Prostate gland (tissue), 2 donors: ENCODE measurements around the gene EXD3.

Experiments
- POLR2A ChIP-seq: fragments of 450-650 bp; IDR thresholded peaks from one replicate; pipeline ENCODE4 v1.6.1; 2016; ENCODE audit warnings: antibody characterized with exemption, mild to moderate bottlenecking
- POLR2AphosphoS5 ChIP-seq: sonication (generic); formaldehyde crosslinking; IDR thresholded peaks from one replicate; pipeline ENCODE4 v1.6.1; 2017; ENCODE audit warnings: antibody characterized with exemption
- TF ChIP-seq, protein P1 (sequence below), 4 experiments: fragments of 200-600 bp in 2 of 4; fragments of 450-650 bp in 2 of 4; sonication (generic) in 2 of 4; IDR thresholded peaks; 1 replicate in 3 of 4; 2 replicates in 1 of 4; pipeline ENCODE4 v1.5.1; 2016 to 2019; ENCODE audit warnings: antibody characterized with exemption in 4 of 4, mild to moderate bottlenecking in 2 of 4, moderate library complexity in 2 of 4

DNA sequence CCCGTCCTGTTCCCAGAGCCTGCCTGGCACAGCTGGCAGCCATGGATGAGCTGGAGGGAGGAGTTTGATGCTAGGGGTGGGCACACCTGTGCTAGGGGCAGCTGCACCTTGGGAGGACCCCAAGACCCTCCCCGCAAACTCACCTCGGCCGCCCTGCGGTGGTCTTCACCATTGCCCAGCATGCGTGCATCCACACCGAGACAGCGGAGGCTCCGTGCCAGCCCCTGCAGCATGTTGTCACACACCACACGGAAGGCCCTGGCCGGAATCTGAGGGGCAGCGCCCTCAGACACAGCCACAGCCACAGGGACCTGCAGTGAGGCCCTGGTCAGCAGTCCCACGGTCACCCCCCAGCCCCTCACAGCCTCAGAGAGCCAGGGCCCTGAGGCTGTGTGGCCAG, 75.0 kb downstream of the EXD3 start:
- TF ChIP-seq, protein P1, sequence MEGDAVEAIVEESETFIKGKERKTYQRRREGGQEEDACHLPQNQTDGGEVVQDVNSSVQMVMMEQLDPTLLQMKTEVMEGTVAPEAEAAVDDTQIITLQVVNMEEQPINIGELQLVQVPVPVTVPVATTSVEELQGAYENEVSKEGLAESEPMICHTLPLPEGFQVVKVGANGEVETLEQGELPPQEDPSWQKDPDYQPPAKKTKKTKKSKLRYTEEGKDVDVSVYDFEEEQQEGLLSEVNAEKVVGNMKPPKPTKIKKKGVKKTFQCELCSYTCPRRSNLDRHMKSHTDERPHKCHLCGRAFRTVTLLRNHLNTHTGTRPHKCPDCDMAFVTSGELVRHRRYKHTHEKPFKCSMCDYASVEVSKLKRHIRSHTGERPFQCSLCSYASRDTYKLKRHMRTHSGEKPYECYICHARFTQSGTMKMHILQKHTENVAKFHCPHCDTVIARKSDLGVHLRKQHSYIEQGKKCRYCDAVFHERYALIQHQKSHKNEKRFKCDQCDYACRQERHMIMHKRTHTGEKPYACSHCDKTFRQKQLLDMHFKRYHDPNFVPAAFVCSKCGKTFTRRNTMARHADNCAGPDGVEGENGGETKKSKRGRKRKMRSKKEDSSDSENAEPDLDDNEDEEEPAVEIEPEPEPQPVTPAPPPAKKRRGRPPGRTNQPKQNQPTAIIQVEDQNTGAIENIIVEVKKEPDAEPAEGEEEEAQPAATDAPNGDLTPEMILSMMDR (IDR thresholded peaks at IDR 0.05), result no peak
- TF ChIP-seq POLR2A (no peak), POLR2AphosphoS5 (no peak)
